Activated CD4-positive, alpha-beta T cell treated with anti-CD3 and anti-CD28 coated beads, Interleukin-2, amount 10 ng/mL, durations not matched to agents 24 days and 14 days (primary cell): ENCODE data around the gene USP33. TPM values are rescaled to one million over a fixed set of nuclear protein-coding genes. Genes with fewer than 3 reads are reported as not detected.

Experiments
- DNase-seq: peaks from one replicate; pipeline ENCODE4 v3.0.0; 2022
- H3K27ac Mint-ChIP-seq: one replicate; pipeline ENCODE4 v1.8.0; 2022; ENCODE audit warnings: mild to moderate bottlenecking, mixed read lengths
- H3K27me3 Mint-ChIP-seq: one replicate; pipeline ENCODE4 v1.8.0; 2022; ENCODE audit warnings: mixed read lengths
- H3K36me3 Mint-ChIP-seq: one replicate; pipeline ENCODE4 v1.8.0; 2022; ENCODE audit warnings: low read depth, mild to moderate bottlenecking, mixed read lengths
- H3K4me1 Mint-ChIP-seq: one replicate; pipeline ENCODE4 v1.8.0; 2021; ENCODE audit warnings: mixed read lengths
- H3K4me3 Mint-ChIP-seq: one replicate; pipeline ENCODE4 v1.8.0; 2022; ENCODE audit warnings: mild to moderate bottlenecking, moderate library complexity, mixed read lengths
- H3K9me3 Mint-ChIP-seq: one replicate; pipeline ENCODE4 v1.8.0; 2021; ENCODE audit warnings: mixed read lengths
- intact Hi-C: fragments of 100-400 bp; cut with micrococcal nuclease; formaldehyde crosslinking; loops from one replicate; pipeline ENCODE4 v1.15.1; 2023
- total RNA-seq: library from RNA; stranded (reverse); gene quantifications from 2 replicates; pipeline ENCODE4 v1.2.3, GENCODE V29; 2022

Gene USP33
- total RNA-seq, 1 donor from 2014 or later: 47.4 TPM

GRCh38 chr1:77673716-77674355, 85.8 kb downstream of the USP33 start:
- no peak overlapping the region for H3K27ac Mint-ChIP-seq
- intact Hi-C loops: no loop called here
- H3K36me3 Mint-ChIP-seq: peaks cover 10% of the 10 kb centered on the region
- DNase-seq: no peak
- no peak overlapping the region for H3K4me3 Mint-ChIP-seq
- H3K4me1 Mint-ChIP-seq: peaks cover 35% of the 10 kb centered on the region
- H3K9me3 Mint-ChIP-seq: no peaks in the 10 kb centered on the region
- H3K27me3 Mint-ChIP-seq: no peaks in the 10 kb centered on the region

GRCh38 chr1:77673030-77673429, 86.6 kb downstream of the USP33 start:
- Mint-ChIP-seq H3K9me3 (no peaks in the 10 kb centered on the region), H3K36me3 (peaks cover 6% of the 10 kb centered on the region), H3K27me3 (no peaks in the 10 kb centered on the region), H3K27ac (no peak overlapping the region), H3K4me1 (peaks cover 33% of the 10 kb centered on the region), H3K4me3 (no peak overlapping the region)
- intact Hi-C loops: no loop called here
- DNase-seq: no peak

GRCh38 chr1:77672374-77672773, 87.3 kb downstream of the USP33 start:
- no peak overlapping the region for H3K27ac Mint-ChIP-seq
- H3K4me3 Mint-ChIP-seq: no peak overlapping the region
- no peaks in the 10 kb centered on the region for H3K27me3 Mint-ChIP-seq
- intact Hi-C loops: no loop called here
- peaks cover 34% of the 10 kb centered on the region for H3K4me1 Mint-ChIP-seq
- H3K9me3 Mint-ChIP-seq: no peaks in the 10 kb centered on the region
- DNase-seq: no peak
- H3K36me3 Mint-ChIP-seq: peaks cover 6% of the 10 kb centered on the region

GRCh38 chr1:77671836-77672235, 87.8 kb downstream of the USP33 start:
- DNase-seq: no peak
- Mint-ChIP-seq H3K36me3 (peaks cover 6% of the 10 kb centered on the region), H3K9me3 (no peaks in the 10 kb centered on the region), H3K4me3 (peak overlapping the region; percentile 37), H3K27ac (peak overlapping the region; percentile 9), H3K27me3 (no peaks in the 10 kb centered on the region), H3K4me1 (peaks cover 35% of the 10 kb centered on the region)
- intact Hi-C loops: no loop called here

- intact Hi-C loops: no loop called here
- Mint-ChIP-seq H3K27ac (peak overlapping the region; percentile 37), H3K9me3 (no peaks in the 10 kb centered on the region), H3K4me3 (no peak overlapping the region), H3K36me3 (peaks cover 2% of the 10 kb centered on the region), H3K4me1 (peaks cover 31% of the 10 kb centered on the region), H3K27me3 (no peaks in the 10 kb centered on the region)
- no peak for DNase-seq
Observed at GRCh38 chr1:77670330-77670729, 89.3 kb downstream of the USP33 start.

- Mint-ChIP-seq H3K36me3 (peaks cover 2% of the 10 kb centered on the region), H3K9me3 (no peaks in the 10 kb centered on the region), H3K27ac (no peak overlapping the region), H3K27me3 (no peaks in the 10 kb centered on the region), H3K4me1 (peaks cover 31% of the 10 kb centered on the region), H3K4me3 (no peak overlapping the region)
- no peak for DNase-seq
- intact Hi-C loops: no loop called here
Observed at GRCh38 chr1:77668924-77669449, 90.7 kb downstream of the USP33 start.

GRCh38 chr1:77664939-77665516, 94.6 kb downstream of the USP33 start:
- intact Hi-C loops: no loop called here
- no peak overlapping the region for H3K4me3 Mint-ChIP-seq
- no peak overlapping the region for H3K27ac Mint-ChIP-seq
- DNase-seq: no peak
- peaks cover 17% of the 10 kb centered on the region for H3K4me1 Mint-ChIP-seq
- no peaks in the 10 kb centered on the region for H3K27me3 Mint-ChIP-seq
- H3K36me3 Mint-ChIP-seq: peaks cover 10% of the 10 kb centered on the region
- peaks cover 5% of the 10 kb centered on the region for H3K9me3 Mint-ChIP-seq

GRCh38 chr1:77661696-77662095, 98.0 kb downstream of the USP33 start:
- H3K9me3 Mint-ChIP-seq: peaks cover 5% of the 10 kb centered on the region
- no peak for DNase-seq
- H3K4me3 Mint-ChIP-seq: no peak overlapping the region
- intact Hi-C loops: no loop called here
- H3K27ac Mint-ChIP-seq: no peak overlapping the region
- no peaks in the 10 kb centered on the region for H3K27me3 Mint-ChIP-seq
- peaks cover 9% of the 10 kb centered on the region for H3K4me1 Mint-ChIP-seq
- H3K36me3 Mint-ChIP-seq: peaks cover 14% of the 10 kb centered on the region

- H3K27ac Mint-ChIP-seq: no peak overlapping the region
- H3K9me3 Mint-ChIP-seq: peaks cover 5% of the 10 kb centered on the region
- no peaks in the 10 kb centered on the region for H3K27me3 Mint-ChIP-seq
- H3K4me3 Mint-ChIP-seq: no peak overlapping the region
- DNase-seq: no peak
- peaks cover 13% of the 10 kb centered on the region for H3K4me1 Mint-ChIP-seq
- intact Hi-C loops: no loop called here
- H3K36me3 Mint-ChIP-seq: peaks cover 20% of the 10 kb centered on the region
Observed at GRCh38 chr1:77659879-77660593, 99.6 kb downstream of the USP33 start.

GRCh38 chr1:77658271-77658670, 101.4 kb downstream of the USP33 start:
- intact Hi-C loops: no loop called here
- Mint-ChIP-seq H3K4me3 (no peak overlapping the region), H3K27me3 (no peaks in the 10 kb centered on the region), H3K27ac (no peak overlapping the region), H3K9me3 (peaks cover 5% of the 10 kb centered on the region), H3K4me1 (peaks cover 11% of the 10 kb centered on the region), H3K36me3 (peaks cover 20% of the 10 kb centered on the region)
- DNase-seq: no peak

GRCh38 chr1:77655431-77655974, 104.1 kb downstream of the USP33 start:
- Mint-ChIP-seq H3K27ac (no peak overlapping the region), H3K36me3 (peaks cover 36% of the 10 kb centered on the region), H3K27me3 (no peaks in the 10 kb centered on the region), H3K4me1 (peaks cover 9% of the 10 kb centered on the region), H3K9me3 (peaks cover 8% of the 10 kb centered on the region), H3K4me3 (no peak overlapping the region)
- DNase-seq: no peak
- intact Hi-C loops: no loop called here

- Mint-ChIP-seq H3K9me3 (peaks cover 15% of the 10 kb centered on the region), H3K27ac (no peak overlapping the region), H3K27me3 (no peaks in the 10 kb centered on the region), H3K36me3 (peaks cover 55% of the 10 kb centered on the region), H3K4me3 (no peak overlapping the region), H3K4me1 (peaks cover 5% of the 10 kb centered on the region)
- no peak for DNase-seq
- intact Hi-C loops: no loop called here
Observed at GRCh38 chr1:77652970-77653516, 106.6 kb downstream of the USP33 start.

GRCh38 chr1:77652268-77652667, 107.4 kb downstream of the USP33 start:
- Mint-ChIP-seq H3K27ac (peak overlapping the region; percentile 20), H3K9me3 (peaks cover 15% of the 10 kb centered on the region), H3K36me3 (peaks cover 57% of the 10 kb centered on the region), H3K27me3 (no peaks in the 10 kb centered on the region), H3K4me1 (peaks cover 5% of the 10 kb centered on the region), H3K4me3 (no peak overlapping the region)
- intact Hi-C loops: no loop called here
- DNase-seq: no peak

- peaks cover 15% of the 10 kb centered on the region for H3K9me3 Mint-ChIP-seq
- H3K36me3 Mint-ChIP-seq: peaks cover 61% of the 10 kb centered on the region
- H3K27ac Mint-ChIP-seq: no peak overlapping the region
- no peak for DNase-seq
- no peaks in the 10 kb centered on the region for H3K4me1 Mint-ChIP-seq
- H3K27me3 Mint-ChIP-seq: no peaks in the 10 kb centered on the region
- intact Hi-C loops: no loop called here
- H3K4me3 Mint-ChIP-seq: no peak overlapping the region
Observed at GRCh38 chr1:77649127-77649526, 110.5 kb downstream of the USP33 start.
